Measurements from ENCODE around the gene ZNF593. TPM values are rescaled to one million over a fixed set of nuclear protein-coding genes. Genes with fewer than 3 reads are reported as not detected.

ZNF593 gene
- total RNA-seq, 1 donor from 2014 or later = 36.2 TPM

- Mint-ChIP-seq H3K4me1 (peaks cover 4% of the 10 kb centered on the region), H3K4me3 (no peak overlapping the region), H3K27ac (ENCODE audit: unreplicated experiment) (no peak overlapping the region), H3K27me3 (ENCODE audit: low read depth) (no peaks in the 10 kb centered on the region), H3K9me3 (no peaks in the 10 kb centered on the region), H3K36me3 (ENCODE audit: low read depth) (no peaks in the 10 kb centered on the region)
- no peak for TF ChIP-seq CTCF (conservative IDR thresholded peaks at IDR 0.05)
- DNase-seq (ENCODE audit: low read depth, low spot score) = no peak
These were observed 44.3 kb upstream of the ZNF593 start for GRCh38 chr1:26125382-26125781.

- Mint-ChIP-seq H3K36me3 (ENCODE audit: low read depth) (no peaks in the 10 kb centered on the region), H3K9me3 (no peaks in the 10 kb centered on the region), H3K27me3 (ENCODE audit: low read depth) (no peaks in the 10 kb centered on the region), H3K4me3 (no peak overlapping the region), H3K27ac (ENCODE audit: unreplicated experiment) (no peak overlapping the region), H3K4me1 (peaks cover 4% of the 10 kb centered on the region)
- TF ChIP-seq CTCF (conservative IDR thresholded peaks at IDR 0.05) = no peak
- DNase-seq (ENCODE audit: low read depth, low spot score) = no peak
These were observed 43.8 kb upstream of the ZNF593 start for GRCh38 chr1:26125946-26126320.

- no peaks in the 10 kb centered on the region for H3K9me3 Mint-ChIP-seq
- TF ChIP-seq CTCF (conservative IDR thresholded peaks at IDR 0.05) = no peak
- H3K36me3 Mint-ChIP-seq (ENCODE audit: low read depth) = no peaks in the 10 kb centered on the region
- DNase-seq (ENCODE audit: low read depth, low spot score) = no peak
- no peak overlapping the region for H3K27ac Mint-ChIP-seq (ENCODE audit: unreplicated experiment)
- H3K4me3 Mint-ChIP-seq = no peak overlapping the region
- H3K27me3 Mint-ChIP-seq (ENCODE audit: low read depth) = no peaks in the 10 kb centered on the region
- peaks cover 4% of the 10 kb centered on the region for H3K4me1 Mint-ChIP-seq
These were observed 43.2 kb upstream of the ZNF593 start for GRCh38 chr1:26126321-26127084.

GRCh38 chr1:26127235-26128163, 42.2 kb upstream of the ZNF593 start:
- Mint-ChIP-seq H3K27ac (ENCODE audit: unreplicated experiment) (no peak overlapping the region), H3K4me3 (no peak overlapping the region), H3K36me3 (ENCODE audit: low read depth) (no peaks in the 10 kb centered on the region), H3K4me1 (peaks cover 4% of the 10 kb centered on the region), H3K9me3 (no peaks in the 10 kb centered on the region), H3K27me3 (ENCODE audit: low read depth) (no peaks in the 10 kb centered on the region)
- TF ChIP-seq CTCF (conservative IDR thresholded peaks at IDR 0.05) = no peak
- DNase-seq (ENCODE audit: low read depth, low spot score) = no peak

GRCh38 chr1:26129778-26130177, 39.9 kb upstream of the ZNF593 start:
- no peak overlapping the region for H3K27ac Mint-ChIP-seq (ENCODE audit: unreplicated experiment)
- H3K9me3 Mint-ChIP-seq = no peaks in the 10 kb centered on the region
- no peaks in the 10 kb centered on the region for H3K36me3 Mint-ChIP-seq (ENCODE audit: low read depth)
- peaks cover 4% of the 10 kb centered on the region for H3K4me1 Mint-ChIP-seq
- no peak for DNase-seq (ENCODE audit: low read depth, low spot score)
- no peak for TF ChIP-seq CTCF (conservative IDR thresholded peaks at IDR 0.05)
- H3K4me3 Mint-ChIP-seq = no peak overlapping the region
- H3K27me3 Mint-ChIP-seq (ENCODE audit: low read depth) = no peaks in the 10 kb centered on the region

All from neural crest cell (in vitro differentiated cells).